Spleen (tissue), 11 donors: ENCODE data around the gene TRAM2. TPM values are rescaled to one million over a fixed set of nuclear protein-coding genes. Genes with fewer than 3 reads are reported as not detected.

Experiments
- DNase-seq: peaks from one replicate; pipeline ENCODE4 v3.0.0-alpha.2; 2020
- H3K27ac ChIP-seq, 8 donors: fragments of 200-600 bp; sonication (generic) in 7 of 8; 1 replicate in 4 of 8; 2 replicates in 4 of 8; pipeline versions ENCODE4 v1.5.0 to v1.8.0; 2016 to 2021; ENCODE audit warnings: inconsistent platforms in 4 of 8, mild to moderate bottlenecking in 4 of 8, moderate library complexity in 1 of 8
- H3K27me3 ChIP-seq, 7 donors: fragments of 200-600 bp; sonication (generic) in 6 of 7; replicated peaks in 1 of 7; 1 replicate in 4 of 7; 2 replicates in 3 of 7; pipeline versions ENCODE4 v1.5.0 to v1.8.0; 2016 to 2021; ENCODE audit warnings: inconsistent platforms in 3 of 7, mild to moderate bottlenecking in 1 of 7
- H3K36me3 ChIP-seq, 6 donors: fragments of 200-600 bp; sonication (generic) in 5 of 6; 1 replicate in 4 of 6; 2 replicates in 2 of 6; pipeline versions ENCODE4 v1.5.0 to v1.8.0; 2016 to 2021; ENCODE audit warnings: inconsistent platforms in 2 of 6
- H3K4me1 ChIP-seq, 6 donors: fragments of 200-600 bp; sonication (generic) in 5 of 6; 1 replicate in 3 of 6; 2 replicates in 3 of 6; pipeline versions ENCODE4 v1.5.0 to v1.8.0; 2016 to 2021; ENCODE audit warnings: inconsistent platforms in 3 of 6
- H3K4me3 ChIP-seq, 8 donors: fragments of 200-600 bp; sonication (generic) in 7 of 8; 1 replicate in 4 of 8; 2 replicates in 4 of 8; pipeline versions ENCODE4 v1.5.0 to v1.8.0; 2016 to 2021; ENCODE audit warnings: inconsistent platforms in 4 of 8, mild to moderate bottlenecking in 4 of 8, moderate library complexity in 2 of 8
- H3K9me3 ChIP-seq, 8 donors: fragments of 200-600 bp; sonication (generic) in 7 of 8; 1 replicate in 4 of 8; 2 replicates in 4 of 8; pipeline versions ENCODE4 v1.5.0 to v1.8.0; 2016 to 2021; ENCODE audit warnings: inconsistent platforms in 4 of 8
- CTCF ChIP-seq, 11 experiments: fragments of 200-600 bp in 7 of 11; fragments of 450-650 bp in 4 of 11; sonication (generic) in 4 of 11; IDR thresholded peaks in 8 of 11; conservative IDR thresholded peaks in 3 of 11; 1 replicate in 7 of 11; 2 replicates in 4 of 11; pipeline versions ENCODE4 v1.4.0 to v1.8.0; 2016 to 2021; ENCODE audit warnings: antibody characterized with exemption in 11 of 11, inconsistent platforms in 4 of 11, mild to moderate bottlenecking in 1 of 11
- POLR2A ChIP-seq, 3 donors: fragments of 450-650 bp; IDR thresholded peaks; one replicate each; pipeline ENCODE4 v1.5.1; 2017; ENCODE audit warnings: antibody characterized with exemption in 3 of 3, mild to moderate bottlenecking in 1 of 3
- POLR2AphosphoS5 ChIP-seq, 3 donors: sonication (generic); formaldehyde crosslinking; IDR thresholded peaks; one replicate each; pipeline ENCODE4 v1.5.1; 2017; ENCODE audit warnings: antibody characterized with exemption in 3 of 3
- WGBS, 5 donors: extraction: QIAGEN DNeasy Blood & Tissue Kit in 3 of 5; methylation state at CpG; one replicate each; pipeline versions ENCODE4 v1.1.5 to v1.1.7; 2013 to 2018; 5-methylcytosine and 5-hydroxymethylcytosine counted together
- intact Hi-C: fragments of 100-400 bp; cut with DNase I; formaldehyde crosslinking; loops from one replicate; pipeline ENCODE4 v1.15.0; 2023; ENCODE audit warnings: low total_unique reads
- polyA plus RNA-seq, 3 donors: library from polyadenylated mRNA; stranded (reverse); fragments of 200-250 nt; gene quantifications; one replicate each; pipeline ENCODE4 v1.2.1, GENCODE V29; 2013
- total RNA-seq, 7 donors: library from RNA; depleted of rRNA in 3 of 7; stranded (reverse); fragments of >200 nt in 3 of 7; fragmentation: NEBNext Ultra II Directional in 4 of 7; extraction: Animal tissue kit (Norgen Biotek cat#: 25700) in 4 of 7; gene quantifications; one replicate each; pipeline versions ENCODE4 v1.1.0 to v1.2.1, GENCODE V29; 2016 to 2021
- donor health status: healthy with polysubstance abuse.
- donor health status: DM: no; HTN: no; CAD: no; lungs with moderate emphysema.
- donor health status: DM: no; HTN: no; CAD: no.
- donor health status: Bipolar disorder and iron deficiency.
- donor health status: healthy.
- donor health status: DM: no; HTN: no; CAD: no.
- donor health status: DM: yes; HTN: yes; CAD: no.

Gene TRAM2
- total and polyA plus RNA-seq, 10 donors, result 1.8 to 47.7 (median 32.3) TPM

- DNase-seq, result no peak
- TF ChIP-seq POLR2A (IDR thresholded peaks at IDR 0.05) (no peak), POLR2AphosphoS5 (IDR thresholded peaks at IDR 0.05) (no peak), CTCF (IDR thresholded peaks at IDR 0.05 in 8 of 11, conservative IDR thresholded peaks at IDR 0.05 in 3 of 11) (no peak)
Observed at GRCh38 chr6:52612336-52613054, 35.6 kb upstream of the TRAM2 start.

DNA sequence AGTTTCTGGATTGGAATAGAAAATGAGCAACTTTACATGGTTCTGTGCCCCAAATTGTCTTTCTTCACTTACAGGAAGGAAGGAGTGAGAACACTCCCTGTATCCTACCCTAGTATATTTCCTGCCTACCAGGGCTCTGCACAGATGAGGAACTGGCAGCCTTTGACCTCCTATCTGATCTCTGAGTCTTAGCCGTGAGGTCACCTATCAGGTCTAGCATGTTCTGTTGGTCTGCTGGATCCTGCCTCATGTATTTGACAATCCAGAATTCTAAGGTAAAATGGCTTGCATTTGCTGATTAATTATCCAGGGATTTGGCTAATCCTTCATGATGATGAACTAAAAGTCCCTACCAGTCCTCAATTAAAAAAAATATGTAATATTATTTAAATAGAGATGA is 35.0 kb upstream of the TRAM2 start:
- Histone ChIP-seq H3K27ac (peak overlapping the region in 1 of 8 donors; percentile 42), H3K9me3 (peaks cover 0 to 5% (median 2%) of the 10 kb centered on the region in 8 donors), H3K36me3 (no peaks in the 10 kb centered on the region), H3K27me3 (no peaks in the 10 kb centered on the region), H3K4me3 (no peak overlapping the region), H3K4me1 (peaks cover 0 to 11% (median 3%) of the 10 kb centered on the region in 6 donors)
- intact Hi-C loops, result no loop called here
- no peak for TF ChIP-seq CTCF (IDR thresholded peaks at IDR 0.05 in 8 of 11, conservative IDR thresholded peaks at IDR 0.05 in 3 of 11)
- TF ChIP-seq POLR2AphosphoS5 (IDR thresholded peaks at IDR 0.05), result no peak
- no peak for TF ChIP-seq POLR2A (IDR thresholded peaks at IDR 0.05)
- no peak for DNase-seq
- WGBS, 5 donors, result 27 to 69% (median 41%) methylated on average over 1 of the region's 1 CpG

More at GRCh38 chr6:52612336-52613054, 35.6 kb upstream of the TRAM2 start:
- peaks cover 0 to 5% (median 2%) of the 10 kb centered on the region in 8 donors for H3K9me3 ChIP-seq
- 75 to 88% (median 82%) methylated on average over 6 of the region's 6 CpGs for WGBS, 5 donors
- no peak overlapping the region for H3K4me3 ChIP-seq
- peaks cover 0 to 11% (median 3%) of the 10 kb centered on the region in 6 donors for H3K4me1 ChIP-seq
- intact Hi-C loops, result no loop called here
- H3K36me3 ChIP-seq, result no peaks in the 10 kb centered on the region
- no peaks in the 10 kb centered on the region for H3K27me3 ChIP-seq
- H3K27ac ChIP-seq, result peak overlapping the region in 1 of 8 donors; percentile 42

DNA sequence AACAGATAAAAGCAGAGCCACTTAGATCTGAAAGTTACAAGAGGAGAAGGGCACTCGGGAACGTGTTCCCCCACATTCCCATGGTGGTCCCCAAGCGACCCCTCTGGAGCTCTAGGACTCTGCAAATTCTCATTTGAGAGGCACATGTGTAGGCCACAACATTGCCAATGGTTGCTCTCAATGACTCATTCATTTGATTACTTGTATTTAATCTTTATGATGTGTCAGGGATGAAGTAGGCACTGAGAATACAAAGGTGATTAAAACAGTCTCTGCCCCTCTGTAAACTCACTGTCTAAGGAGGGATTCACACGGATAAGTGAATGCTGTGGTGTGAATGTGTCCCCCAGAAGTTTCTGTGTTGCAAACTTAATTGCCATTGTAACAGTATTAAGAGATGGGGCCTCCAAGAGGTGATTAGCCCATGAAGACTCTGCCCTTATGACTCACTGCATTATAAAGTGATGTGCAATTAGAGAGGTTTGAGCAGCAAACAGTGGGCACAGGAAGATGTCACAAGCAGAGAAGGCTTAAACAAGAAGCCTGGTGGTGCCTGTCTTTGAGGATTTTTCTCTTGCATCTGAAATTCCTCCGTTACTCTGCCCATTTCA is 34.0 kb upstream of the TRAM2 start:
- DNase-seq, result no peak
- H3K36me3 ChIP-seq, result no peaks in the 10 kb centered on the region
- WGBS, 5 donors, result 84 to 93% (median 89%) methylated on average over 5 of the region's 5 CpGs
- peaks cover 0 to 5% (median 2%) of the 10 kb centered on the region in 8 donors for H3K9me3 ChIP-seq
- no peaks in the 10 kb centered on the region for H3K27me3 ChIP-seq
- intact Hi-C loops, result no loop called here
- H3K4me3 ChIP-seq, result no peak overlapping the region
- H3K27ac ChIP-seq, result peak overlapping the region in 1 of 8 donors; percentile 42
- no peak for TF ChIP-seq POLR2A (IDR thresholded peaks at IDR 0.05)
- no peak for TF ChIP-seq CTCF (IDR thresholded peaks at IDR 0.05 in 8 of 11, conservative IDR thresholded peaks at IDR 0.05 in 3 of 11)
- TF ChIP-seq POLR2AphosphoS5 (IDR thresholded peaks at IDR 0.05), result no peak
- H3K4me1 ChIP-seq, result peaks cover 0 to 11% (median 3%) of the 10 kb centered on the region in 6 donors

DNA sequence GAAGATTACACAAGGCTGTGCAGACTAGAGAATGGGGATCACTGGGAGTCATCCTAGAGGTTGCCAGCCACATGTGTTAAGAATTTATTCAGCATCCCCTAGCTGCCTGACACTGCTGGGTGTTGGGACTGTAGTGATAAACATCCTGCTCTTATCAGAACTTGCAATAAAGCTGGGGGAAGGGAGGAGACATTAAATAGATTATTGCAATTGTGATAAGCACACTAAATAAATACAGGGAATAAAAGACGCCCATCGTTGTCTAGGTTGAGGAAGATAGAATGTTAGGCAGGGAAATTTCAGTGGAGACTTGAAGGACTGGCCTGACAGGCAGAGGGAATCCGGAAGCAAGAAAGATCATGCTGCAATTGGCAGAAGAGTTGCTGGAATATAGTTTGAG is 33.2 kb upstream of the TRAM2 start:
- Histone ChIP-seq H3K9me3 (peaks cover 0 to 5% (median 2%) of the 10 kb centered on the region in 8 donors), H3K4me1 (peaks cover 0 to 11% (median 3%) of the 10 kb centered on the region in 6 donors), H3K36me3 (no peaks in the 10 kb centered on the region), H3K4me3 (no peak overlapping the region), H3K27me3 (no peaks in the 10 kb centered on the region), H3K27ac (no peak overlapping the region)
- intact Hi-C loops, result no loop called here
- 69 to 87% (median 78%) methylated on average over 3 of the region's 3 CpGs for WGBS, 5 donors
- no peak for TF ChIP-seq POLR2A (IDR thresholded peaks at IDR 0.05)
- TF ChIP-seq POLR2AphosphoS5 (IDR thresholded peaks at IDR 0.05), result no peak
- TF ChIP-seq CTCF (IDR thresholded peaks at IDR 0.05 in 8 of 11, conservative IDR thresholded peaks at IDR 0.05 in 3 of 11), result no peak
- no peak for DNase-seq
